Measurements from ENCODE around the gene NSD1. TPM values are rescaled to one million over a fixed set of nuclear protein-coding genes. Genes with fewer than 3 reads are reported as not detected.
"Not testable (repeated sequence)": the region's sequence is repeated elsewhere in the genome, so short reads cannot be mapped to it uniquely, and the experiment has no call there.

NSD1 gene
- total RNA-seq, 4 donors from 2014 or later, result 41.1 to 58.4 (median 49.5) TPM

DNA sequence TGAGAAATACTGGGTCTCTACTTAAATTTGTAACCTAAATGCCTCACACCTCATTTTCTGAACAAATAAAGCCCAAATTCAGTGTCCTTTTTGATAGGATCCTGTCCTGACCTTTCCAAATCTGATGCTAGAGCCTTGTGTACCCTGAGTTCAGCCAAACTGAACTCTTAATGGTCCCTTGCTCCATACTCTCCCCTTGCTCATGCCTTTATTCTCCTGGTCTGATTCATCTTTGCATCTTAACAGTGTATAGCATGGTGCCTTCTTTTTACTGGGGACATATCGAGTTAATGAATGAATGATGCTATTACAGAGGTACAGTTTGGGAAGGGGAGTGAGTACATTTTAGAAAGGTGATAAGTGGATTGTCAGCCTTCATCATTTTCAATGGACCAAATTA, 9.2 kb downstream of the NSD1 start:
- H3K9me3 ChIP-seq, result no peaks in the 10 kb centered on the region
- H3K36me3 ChIP-seq, result peaks cover 0 to 66% of the 10 kb centered on the region in 2 donors
- H3K4me3 ChIP-seq, result no peak overlapping the region
- WGBS, 2 donors (ENCODE audit: low coverage in 1 of 2), result 78% methylated on average over 1 of the region's 1 CpG
- no peak for ATAC-seq
- no peaks in the 10 kb centered on the region for H3K27me3 ChIP-seq
- no peak for TF ChIP-seq POLR2AphosphoS5 (IDR thresholded peaks at IDR 0.05)
- no peak for TF ChIP-seq EP300 (IDR thresholded peaks at IDR 0.05)
- no peak for TF ChIP-seq POLR2A (IDR thresholded peaks at IDR 0.05)
- TF ChIP-seq, protein P1, sequence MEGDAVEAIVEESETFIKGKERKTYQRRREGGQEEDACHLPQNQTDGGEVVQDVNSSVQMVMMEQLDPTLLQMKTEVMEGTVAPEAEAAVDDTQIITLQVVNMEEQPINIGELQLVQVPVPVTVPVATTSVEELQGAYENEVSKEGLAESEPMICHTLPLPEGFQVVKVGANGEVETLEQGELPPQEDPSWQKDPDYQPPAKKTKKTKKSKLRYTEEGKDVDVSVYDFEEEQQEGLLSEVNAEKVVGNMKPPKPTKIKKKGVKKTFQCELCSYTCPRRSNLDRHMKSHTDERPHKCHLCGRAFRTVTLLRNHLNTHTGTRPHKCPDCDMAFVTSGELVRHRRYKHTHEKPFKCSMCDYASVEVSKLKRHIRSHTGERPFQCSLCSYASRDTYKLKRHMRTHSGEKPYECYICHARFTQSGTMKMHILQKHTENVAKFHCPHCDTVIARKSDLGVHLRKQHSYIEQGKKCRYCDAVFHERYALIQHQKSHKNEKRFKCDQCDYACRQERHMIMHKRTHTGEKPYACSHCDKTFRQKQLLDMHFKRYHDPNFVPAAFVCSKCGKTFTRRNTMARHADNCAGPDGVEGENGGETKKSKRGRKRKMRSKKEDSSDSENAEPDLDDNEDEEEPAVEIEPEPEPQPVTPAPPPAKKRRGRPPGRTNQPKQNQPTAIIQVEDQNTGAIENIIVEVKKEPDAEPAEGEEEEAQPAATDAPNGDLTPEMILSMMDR (IDR thresholded peaks at IDR 0.05), result no peak
- peaks cover 0 to 62% (median 9%) of the 10 kb centered on the region in 3 donors for H3K4me1 ChIP-seq
- H3K27ac ChIP-seq, result no peak overlapping the region

DNA sequence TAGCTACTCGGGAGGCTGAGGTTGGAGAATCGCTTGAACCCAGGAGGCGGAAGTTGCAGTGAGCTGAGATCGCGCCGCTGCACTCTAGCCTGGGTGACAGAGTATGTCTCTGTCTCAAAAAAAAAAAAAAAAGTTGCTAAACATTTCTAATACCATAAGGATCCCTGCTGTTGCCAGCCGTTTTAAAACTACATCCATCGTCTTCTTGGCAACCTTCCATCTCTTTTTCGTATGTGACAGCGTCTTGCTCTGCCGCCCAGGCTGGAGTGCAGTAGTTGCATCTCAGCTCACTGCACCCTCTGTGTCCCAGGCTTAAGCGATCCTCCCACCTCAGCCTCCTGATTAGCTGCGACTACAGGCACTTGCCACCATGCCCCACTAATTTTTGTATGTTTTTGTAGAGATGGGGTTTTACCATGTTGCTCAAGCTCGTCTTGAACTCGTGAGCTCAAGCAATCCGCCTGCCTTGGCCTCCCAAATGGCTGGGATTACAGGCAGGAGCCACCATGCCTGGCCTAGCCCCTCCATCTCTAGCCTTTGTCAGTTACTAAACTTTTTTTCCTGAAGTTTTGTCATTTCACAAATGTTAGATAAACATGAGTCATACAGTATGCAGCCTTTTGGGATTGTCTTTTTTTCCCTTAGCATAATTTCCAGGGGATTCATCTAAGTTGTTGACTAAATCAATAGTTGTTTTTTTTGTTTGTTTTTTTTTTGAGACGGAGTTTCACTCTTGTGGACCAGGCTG, 13.5 kb downstream of the NSD1 start:
- no peak for TF ChIP-seq POLR2AphosphoS5 (IDR thresholded peaks at IDR 0.05)
- TF ChIP-seq, protein P1 (IDR thresholded peaks at IDR 0.05), result no peak
- no peak for TF ChIP-seq EP300 (IDR thresholded peaks at IDR 0.05)
- TF ChIP-seq POLR2A (IDR thresholded peaks at IDR 0.05), result no peak
- 63 to 73% methylated on average over 11 to 17 of the region's 17 CpGs for WGBS, 2 donors (ENCODE audit: low coverage in 1 of 2)
- Histone ChIP-seq H3K27me3 (no peaks in the 10 kb centered on the region), H3K9me3 (no peaks in the 10 kb centered on the region), H3K27ac (no peak overlapping the region), H3K4me1 (peaks cover 0 to 27% (median 5%) of the 10 kb centered on the region in 3 donors), H3K36me3 (peaks cover 0 to 87% of the 10 kb centered on the region in 2 donors), H3K4me3 (no peak overlapping the region)
- no peak for ATAC-seq

DNA sequence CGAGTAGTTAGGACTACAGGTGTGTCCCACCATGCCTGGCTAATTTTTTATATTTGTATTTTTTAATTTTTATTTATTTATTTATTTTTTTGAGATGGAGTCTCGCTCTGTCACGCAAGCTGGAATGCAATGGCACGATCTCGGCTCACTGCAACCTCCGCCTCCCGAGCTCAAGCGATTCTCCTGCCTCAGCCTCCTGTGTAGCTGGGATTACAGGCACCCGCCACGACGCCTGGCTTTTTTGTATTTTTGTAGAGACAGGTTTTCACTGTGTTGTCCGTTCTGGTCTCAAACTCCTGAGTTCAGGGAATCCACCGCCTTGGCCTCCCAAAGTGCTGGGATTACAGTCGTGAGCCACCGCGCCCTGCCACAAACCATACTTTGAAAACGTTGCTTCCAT, 16.5 kb downstream of the NSD1 start:
- not testable (repeated sequence) for ATAC-seq, H3K4me3 ChIP-seq, H3K9me3 ChIP-seq, H3K27ac ChIP-seq, H3K27me3 ChIP-seq
- peaks cover 0 to 70% of the 10 kb centered on the region in 2 donors for H3K36me3 ChIP-seq
- 87 to 93% methylated on average over 2 to 17 of the region's 17 CpGs for WGBS, 2 donors (ENCODE audit: low coverage in 1 of 2)
- H3K4me1 ChIP-seq, result peaks cover 0 to 30% (median 0%) of the 10 kb centered on the region in 3 donors

DNA sequence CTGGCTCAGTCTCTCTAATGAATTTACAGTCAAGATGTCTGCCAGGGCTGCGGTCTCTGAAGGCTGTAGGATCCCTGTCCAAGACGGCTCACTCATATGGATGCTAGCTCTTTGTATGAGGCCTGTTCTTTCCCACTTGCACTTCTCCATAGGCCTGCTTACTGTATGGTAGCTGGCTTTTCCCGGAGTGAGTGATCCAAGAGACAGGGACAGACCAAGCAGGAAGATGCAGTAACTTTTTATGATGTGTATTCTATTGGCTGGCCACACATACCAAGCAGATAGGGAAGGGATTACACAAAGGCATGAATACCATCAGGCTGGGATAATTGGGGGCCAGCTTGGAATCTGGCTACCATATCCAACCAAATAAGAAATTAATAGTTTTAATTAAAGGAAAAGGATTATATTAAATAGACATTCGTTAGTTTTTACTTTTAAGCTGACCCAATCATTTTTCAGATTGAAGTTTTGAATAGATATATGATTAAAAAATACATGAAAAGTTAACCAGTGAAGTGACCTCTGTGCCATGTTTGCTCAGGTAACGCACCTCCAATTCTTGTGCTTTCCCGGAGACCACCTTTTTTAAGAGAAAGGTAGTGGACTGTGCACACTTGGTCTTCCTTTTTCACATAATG, 20.6 kb downstream of the NSD1 start:
- Histone ChIP-seq H3K9me3 (no peaks in the 10 kb centered on the region), H3K36me3 (peaks cover 0 to 41% of the 10 kb centered on the region in 2 donors), H3K27me3 (no peaks in the 10 kb centered on the region), H3K4me3 (no peak overlapping the region), H3K4me1 (peaks cover 0 to 15% (median 0%) of the 10 kb centered on the region in 3 donors), H3K27ac (no peak overlapping the region)
- ATAC-seq, result no peak
- no peak for TF ChIP-seq EP300 (IDR thresholded peaks at IDR 0.05)
- no peak for TF ChIP-seq POLR2A (IDR thresholded peaks at IDR 0.05)
- TF ChIP-seq, protein P1 (IDR thresholded peaks at IDR 0.05), result no peak
- TF ChIP-seq POLR2AphosphoS5 (IDR thresholded peaks at IDR 0.05), result no peak
- 61 to 89% methylated on average over 3 to 5 of the region's 6 CpGs for WGBS, 2 donors (ENCODE audit: low coverage in 1 of 2)

DNA sequence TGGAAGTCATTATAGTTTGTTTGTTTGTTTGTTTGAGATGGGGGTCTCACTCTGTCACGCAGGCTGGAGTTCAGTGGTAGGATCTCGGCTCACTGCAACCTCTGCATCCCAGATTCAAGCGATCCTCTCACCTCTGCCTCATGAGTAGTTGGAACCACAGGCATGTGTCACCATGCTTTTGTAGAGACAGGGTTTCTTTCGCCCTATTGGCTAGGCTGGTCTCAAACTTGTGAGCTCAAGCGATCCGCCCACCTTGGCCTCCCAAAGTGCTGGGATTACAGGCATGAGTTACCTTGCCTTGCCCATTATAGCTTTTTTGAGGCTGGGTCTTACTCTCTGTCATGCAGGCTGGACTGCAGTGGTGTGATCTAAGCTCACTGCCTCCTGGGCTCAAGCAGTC, 28.8 kb downstream of the NSD1 start:
- ATAC-seq, result no peak
- Histone ChIP-seq H3K4me3 (no peak overlapping the region), H3K36me3 (peaks cover 0 to 24% of the 10 kb centered on the region in 2 donors), H3K27me3 (no peaks in the 10 kb centered on the region), H3K9me3 (no peaks in the 10 kb centered on the region), H3K27ac (no peak overlapping the region), H3K4me1 (peaks cover 0 to 5% (median 0%) of the 10 kb centered on the region in 3 donors)
- WGBS, 2 donors (ENCODE audit: low coverage in 1 of 2), result 85 to 93% methylated on average over 3 to 5 of the region's 6 CpGs
- TF ChIP-seq EP300 (IDR thresholded peaks at IDR 0.05), result no peak
- TF ChIP-seq POLR2A (IDR thresholded peaks at IDR 0.05), result no peak
- TF ChIP-seq, protein P1 (IDR thresholded peaks at IDR 0.05), result no peak
- no peak for TF ChIP-seq POLR2AphosphoS5 (IDR thresholded peaks at IDR 0.05)

Measured in gastroesophageal sphincter (tissue), 4 donors.